Mucosa of gallbladder (tissue), 1 donor: Measurements from ENCODE around the gene SLC38A4. TPM values are rescaled to one million over a fixed set of nuclear protein-coding genes. Genes with fewer than 3 reads are reported as not detected.
"Not testable (repeated sequence)": the region's sequence is repeated elsewhere in the genome, so short reads cannot be mapped to it uniquely, and the experiment has no call there.

ENCODE experiments used
- DNase-seq: peaks from one replicate; pipeline ENCODE4 v3.0.0-alpha.2; 2020; ENCODE audit warnings: low spot score
- total RNA-seq: library from RNA; stranded (reverse); gene quantifications from one replicate; pipeline ENCODE4 v1.2.1, GENCODE V29; 2021
- donor health status: DM: no; HTN: no; CAD: no.

SLC38A4 gene
- total RNA-seq: 0.69 TPM

GRCh38 chr12:46825591-46826414, at the start of gene SLC38A4:
Gene SLC38A4, minus strand, starts transcription at chr12:46825997. Its CDS starts 32,926 bp downstream, at chr12:46793071.
- peak; percentile 11 for DNase-seq

DNA sequence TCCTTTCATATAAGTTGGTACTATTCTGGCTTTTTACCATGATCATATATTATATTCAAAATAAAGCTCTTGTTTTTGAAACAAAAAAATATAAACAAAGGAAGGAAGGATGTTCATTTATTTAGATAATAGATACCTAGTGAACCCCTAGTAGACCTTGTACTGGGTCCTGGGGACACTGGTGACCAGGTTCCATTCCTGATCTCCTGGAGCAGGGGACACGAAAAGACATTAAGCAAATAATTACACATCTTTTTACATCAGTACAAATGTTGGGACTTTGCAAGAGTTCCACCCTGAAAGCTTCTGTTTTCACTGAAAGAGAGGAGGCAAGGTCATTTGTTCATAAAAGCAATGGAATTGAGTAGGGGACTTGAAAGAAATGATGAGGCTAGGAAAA, 49.3 kb upstream of the SLC38A4 start:
- DNase-seq: no peak

- no peak for DNase-seq
Observed at GRCh38 chr12:46874642-46875041, 48.8 kb upstream of the SLC38A4 start.

DNA sequence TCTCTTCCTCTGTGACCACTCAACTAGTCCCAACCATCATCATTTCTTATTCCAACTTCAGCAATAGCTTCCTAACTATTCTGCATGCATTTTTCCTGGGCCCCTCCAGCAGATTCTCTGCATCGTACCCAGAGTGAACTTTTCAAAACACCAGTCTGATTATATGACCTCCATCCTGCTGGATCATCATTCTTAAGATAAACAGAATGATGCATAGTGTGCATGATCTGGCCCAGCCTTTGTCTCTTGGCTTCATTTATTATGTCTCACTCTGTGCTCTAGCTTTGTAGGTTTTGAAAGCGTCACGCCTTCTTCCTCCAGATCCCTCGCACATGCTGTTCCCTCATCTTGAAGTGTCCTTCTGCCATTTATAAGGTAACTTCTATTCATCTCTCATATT, 46.3 kb upstream of the SLC38A4 start:
- DNase-seq: no peak

- DNase-seq: no peak
Observed at GRCh38 chr12:46865311-46865710, 39.5 kb upstream of the SLC38A4 start.

GRCh38 chr12:46858368-46858767, 32.6 kb upstream of the SLC38A4 start:
- no peak for DNase-seq

- no peak for DNase-seq
Observed at GRCh38 chr12:46857486-46857885, 31.7 kb upstream of the SLC38A4 start.

GRCh38 chr12:46855760-46856159, 30.0 kb upstream of the SLC38A4 start:
- DNase-seq: no peak

DNA sequence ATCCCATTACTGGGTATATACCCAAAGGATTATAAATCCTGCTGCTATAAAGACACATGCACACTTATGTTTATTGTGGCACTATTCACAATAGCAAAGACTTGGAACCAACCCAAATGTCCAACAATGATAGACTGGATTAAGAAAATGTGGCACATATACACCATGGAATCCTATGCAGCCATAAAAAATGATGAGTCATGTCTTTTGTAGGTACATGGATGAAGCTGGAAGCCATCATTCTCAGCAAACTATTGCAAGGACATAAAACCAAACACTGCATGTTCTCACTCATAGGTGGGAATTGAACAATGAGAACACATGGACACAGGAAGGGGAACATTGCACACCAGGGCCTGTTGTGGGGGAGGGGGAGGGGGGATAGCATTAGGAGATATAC, 28.4 kb upstream of the SLC38A4 start:
- DNase-seq: not testable (repeated sequence)

DNA sequence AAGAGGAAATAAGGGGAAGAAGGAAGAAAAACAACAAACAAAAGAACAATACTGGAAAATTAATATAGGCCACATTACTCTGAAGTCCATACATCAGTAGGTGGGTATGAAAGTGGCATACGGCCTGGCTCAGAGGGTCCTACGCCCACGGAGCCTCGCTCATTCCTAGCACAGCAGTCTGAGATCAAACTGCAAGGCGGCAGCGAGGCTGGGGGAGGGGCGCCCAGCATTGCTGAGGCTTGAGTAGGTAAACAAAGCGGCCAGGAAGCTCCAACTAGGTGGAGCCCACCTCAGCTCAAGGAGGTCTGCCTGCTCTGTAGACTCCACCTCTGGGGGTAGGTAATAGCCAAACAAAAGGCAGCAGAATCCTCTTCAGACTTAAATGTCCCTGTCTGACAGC, 23.0 kb upstream of the SLC38A4 start:
- not testable (repeated sequence) for DNase-seq

DNA sequence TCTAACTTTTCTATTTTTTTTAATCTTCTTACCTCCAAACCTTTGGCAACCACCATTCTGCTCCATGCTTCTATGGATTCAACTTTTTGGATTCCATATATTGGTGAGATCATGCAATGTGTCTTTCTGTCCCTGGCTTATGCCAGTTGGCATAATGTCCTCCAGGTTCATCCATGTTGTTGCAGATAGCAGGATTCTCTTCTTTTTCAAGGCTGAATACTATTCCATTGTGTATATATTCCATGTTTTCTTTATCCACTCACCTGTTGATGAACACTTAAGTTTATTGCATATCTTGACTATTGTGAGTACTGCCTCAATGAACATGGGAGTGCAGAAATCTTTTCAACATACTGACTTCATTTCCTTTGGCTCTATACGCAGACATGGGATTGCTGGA, 21.2 kb upstream of the SLC38A4 start:
- DNase-seq: no peak

DNA sequence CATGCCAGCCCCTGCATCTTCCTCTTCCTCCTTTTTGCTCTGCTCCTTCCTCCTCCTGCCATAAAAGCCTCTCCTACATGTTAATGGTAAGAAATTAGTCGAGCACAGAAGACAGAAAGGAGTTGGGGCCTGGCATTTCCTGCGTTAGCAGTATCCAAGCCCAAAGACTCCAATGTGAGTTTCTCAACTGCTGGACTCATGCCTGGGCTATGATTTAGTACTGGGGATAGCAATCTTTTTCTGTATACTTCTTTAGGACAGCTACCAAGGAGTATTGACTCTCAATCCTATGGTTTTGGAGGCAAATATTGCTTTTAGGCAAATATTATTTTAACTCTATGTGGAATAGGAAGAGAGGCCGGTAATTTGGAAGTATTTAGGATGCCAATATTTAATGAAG, 18.0 kb upstream of the SLC38A4 start:
- DNase-seq: no peak

- DNase-seq: no peak
Observed at GRCh38 chr12:46841891-46842290, 16.1 kb upstream of the SLC38A4 start.

GRCh38 chr12:46839964-46840363, 14.2 kb upstream of the SLC38A4 start:
- no peak for DNase-seq

- DNase-seq: no peak
Observed at GRCh38 chr12:46839232-46839631, 13.4 kb upstream of the SLC38A4 start.

GRCh38 chr12:46835785-46836184, 10.0 kb upstream of the SLC38A4 start:
- no peak for DNase-seq

DNA sequence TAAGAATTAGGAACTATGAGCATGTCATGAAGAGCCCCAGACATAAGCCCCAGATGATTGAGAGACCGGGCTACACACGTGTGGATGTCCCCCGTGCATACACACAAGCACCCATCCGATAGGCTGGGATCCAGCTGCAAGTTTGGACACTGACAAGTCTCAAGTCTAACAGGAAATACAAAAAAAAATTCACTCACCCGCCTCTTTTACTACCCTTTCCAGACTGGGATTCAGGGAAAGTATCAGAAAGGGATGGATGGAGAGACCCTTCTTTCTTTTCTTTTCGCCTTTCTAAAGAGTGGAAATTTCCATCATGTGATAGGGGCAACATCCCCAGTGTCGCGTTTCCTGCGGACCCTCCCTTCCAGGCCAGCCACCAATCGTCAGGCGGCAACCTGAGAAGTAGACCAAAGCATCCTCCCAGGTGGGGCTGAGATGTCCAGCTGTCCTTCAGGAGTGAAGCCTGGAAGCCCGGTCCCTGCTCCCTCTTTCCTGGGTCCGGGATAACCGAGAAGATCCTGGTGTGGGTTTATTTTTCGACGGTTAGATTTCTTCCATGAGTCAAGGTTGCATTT, 6.4 kb upstream of the SLC38A4 start:
- no peak for DNase-seq

DNA sequence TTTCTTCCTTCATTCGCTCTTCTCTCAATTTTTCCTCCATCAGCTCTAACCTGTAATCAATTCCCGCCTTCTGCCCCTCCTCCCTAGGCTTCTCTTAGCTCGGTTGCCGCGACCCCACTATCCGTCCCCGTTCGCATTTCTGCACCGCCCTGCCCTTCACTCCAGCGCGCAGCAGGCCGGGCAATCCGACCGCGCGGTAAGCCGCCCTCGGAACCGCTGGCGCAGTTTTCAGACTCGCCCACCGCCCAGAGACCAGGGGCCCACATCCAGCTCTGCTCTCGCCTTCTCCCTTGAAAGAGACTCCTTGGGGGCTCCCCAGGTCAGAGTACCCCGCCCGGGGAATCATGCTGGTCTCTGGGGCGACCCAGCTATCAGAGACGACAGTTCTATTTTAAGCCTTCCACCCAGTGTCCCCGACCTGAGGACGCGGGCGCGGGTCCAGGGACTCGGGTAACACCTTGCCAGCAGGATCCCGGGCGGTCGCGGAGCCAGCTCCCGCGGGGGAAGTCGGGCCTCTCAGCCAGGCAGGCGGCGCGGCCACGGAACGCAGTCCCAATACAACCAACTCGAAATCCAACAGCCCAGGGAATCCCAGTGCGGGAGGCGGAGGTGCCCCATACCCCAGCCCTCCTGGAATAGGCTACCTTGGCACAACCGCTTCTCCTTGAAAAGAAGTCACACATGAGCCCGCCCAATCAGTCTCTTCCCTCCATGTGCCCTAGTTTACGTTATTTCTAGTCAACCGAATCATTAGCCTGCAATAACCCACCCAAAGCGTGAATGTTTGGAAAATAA, 5.7 kb upstream of the SLC38A4 start:
- DNase-seq: no peak

- DNase-seq: no peak
Observed at GRCh38 chr12:46830731-46831334, 5.0 kb upstream of the SLC38A4 start.

- DNase-seq: no peak
Observed at GRCh38 chr12:46824709-46825108, 1.1 kb downstream of the SLC38A4 start.

DNA sequence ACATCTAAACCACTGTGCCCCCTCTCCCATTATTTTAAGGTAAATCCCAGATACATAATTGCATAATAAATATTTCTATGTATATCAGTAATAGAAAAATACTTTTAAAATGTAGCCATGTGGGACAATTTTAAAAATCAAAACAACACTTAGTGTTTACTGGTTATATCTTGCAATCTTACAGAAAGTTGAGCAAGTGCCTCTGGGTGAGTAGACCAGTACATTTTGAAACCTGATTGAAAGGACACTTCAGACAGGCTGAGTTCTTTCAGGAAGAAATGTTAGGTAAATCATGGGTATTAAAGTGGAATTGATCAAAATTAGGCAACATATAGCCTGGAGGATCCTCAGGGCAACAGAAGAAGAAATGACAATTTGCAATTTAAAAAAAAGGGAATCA, 7.2 kb downstream of the SLC38A4 start:
- no peak for DNase-seq

- DNase-seq: no peak
Observed at GRCh38 chr12:46815809-46816208, 10.0 kb downstream of the SLC38A4 start.
